ENCODE results near the gene POLN. TPM values are rescaled to one million over a fixed set of nuclear protein-coding genes. Genes with fewer than 3 reads are reported as not detected.

The POLN gene
- total and polyA plus RNA-seq, 2 of the 4 experiments (the other 2 are of a cell fraction), result 0.63 to 0.72 TPM

GRCh38 chr4:2255501-2256155, 13.7 kb upstream of the POLN start:
- Histone ChIP-seq H3K79me1 (ENCODE audit: low read depth in 1 of 2, low read length in 2 of 2) (peaks cover 29 to 66% of the 10 kb centered on the region in 2 experiments), H3K4me2 (ENCODE audit: low read depth, low read length) (no peak overlapping the region), H4K5ac (ENCODE audit: low read depth, low read length) (no peak overlapping the region), H4K20me1 (ENCODE audit: insufficient read depth, low read length) (peaks cover 80% of the 10 kb centered on the region), H3K14ac (replicated peaks; ENCODE audit: low read depth, low read length) (no peak overlapping the region), H3K36me3 (ENCODE audit: control insufficient read depth, insufficient read depth, low read length) (peaks cover 68% of the 10 kb centered on the region), H2AFZ (replicated peaks; ENCODE audit: low read length, poor library complexity) (no peak overlapping the region), H2BK5ac (ENCODE audit: low read depth, low read length, poor library complexity, severe bottlenecking) (no peak overlapping the region), H2BK120ac (ENCODE audit: low read depth, low read length) (no peak overlapping the region), H3K9ac (ENCODE audit: low read depth, low read length) (no peak overlapping the region), H3K4me3 (ENCODE audit: insufficient read depth, low read depth, low read length) (no peak overlapping the region), H3K27ac (ENCODE audit: insufficient read depth, low read length) (no peak overlapping the region), H3K4ac (ENCODE audit: low read depth, low read length) (no peak overlapping the region), H3K9me3 (ENCODE audit: control insufficient read depth, insufficient read depth, low read length) (no peaks in the 10 kb centered on the region), H3K4me1 (ENCODE audit: control insufficient read depth, insufficient read depth, low read length) (peaks cover 6% of the 10 kb centered on the region; the same call in 1 of the 2 replicates), H2BK20ac (ENCODE audit: low read depth, low read length) (no peak overlapping the region), H3K9me1 (ENCODE audit: insufficient read depth, low read length) (peaks cover 4% of the 10 kb centered on the region; the same call in 1 of the 2 replicates), H3K23ac (ENCODE audit: low read depth, low read length) (no peak overlapping the region), H4K91ac (ENCODE audit: insufficient read depth, low read depth, low read length) (no peak overlapping the region), H2AK9ac (replicated peaks; ENCODE audit: low read depth, low read length, poor library complexity) (no peak overlapping the region), H3K56ac (ENCODE audit: extremely low read depth, insufficient read depth, low read length) (no peak overlapping the region), H3K27me3 (ENCODE audit: control insufficient read depth, insufficient read depth, low read length) (no peaks in the 10 kb centered on the region), H3K18ac (ENCODE audit: low read depth, low read length) (no peak overlapping the region), H4K8ac (ENCODE audit: low read depth in 2 of 2, low read length in 2 of 2) (no peak overlapping the region), H2AK5ac (ENCODE audit: low read depth, low read length) (no peak overlapping the region), H2BK15ac (ENCODE audit: low read depth, low read length) (no peak overlapping the region)
- intact Hi-C loops (cut with micrococcal nuclease) (no loop called here), dilution Hi-C loops (cut with HindIII; ENCODE audit: low sequenced_read_pairs, unreplicated experiment) (no loop called here), in situ Hi-C loops (cut with MboI; ENCODE audit: low sequenced_read_pairs) (no loop called here)
- BruUV-seq (replicated peaks), result no TSS peak
- WGBS, 2 experiments (ENCODE audit: extremely low coverage in 2 of 2, insufficient read length in 1 of 2), result 47% methylated on average over 3 of the region's 18 CpGs; no CpG with 5 or more reads in 1 of the 2 experiments
- TF ChIP-seq RFX5 (IDR thresholded peaks at IDR 0.05; ENCODE audit: low read depth, low read length), result no peak
- TF ChIP-seq BHLHE40 (IDR thresholded peaks at IDR 0.05; ENCODE audit: low read depth, low read length), result no peak
- no peak for TF ChIP-seq ELK1 (IDR thresholded peaks at IDR 0.05; ENCODE audit: borderline replicate concordance, low read depth, low read length)
- TF ChIP-seq CEBPB (IDR thresholded peaks at IDR 0.05; ENCODE audit: low read depth, low read length), result no peak
- TF ChIP-seq POLR2A (IDR thresholded peaks at IDR 0.05; ENCODE audit: low read depth, low read length), result no peak
- no peak for TF ChIP-seq USF2 (IDR thresholded peaks at IDR 0.05; ENCODE audit: low read depth, low read length)
- TF ChIP-seq NFE2L2 (IDR thresholded peaks at IDR 0.05; ENCODE audit: low read depth, low read length), result no peak
- no peak for TF ChIP-seq MAFK (IDR thresholded peaks at IDR 0.05; ENCODE audit: low read depth, low read length)
- TF ChIP-seq SMC3 (IDR thresholded peaks at IDR 0.05; ENCODE audit: low read depth, low read length), result no peak
- no peak for TF ChIP-seq FOS (IDR thresholded peaks at IDR 0.05; ENCODE audit: low read depth, low read length)
- TF ChIP-seq RAD21 (IDR thresholded peaks at IDR 0.05; ENCODE audit: low read length), result no peak
- no peak for TF ChIP-seq CTCF (conservative IDR thresholded peaks at IDR 0.05; ENCODE audit: low read depth, low read length)
- TF ChIP-seq MAZ (IDR thresholded peaks at IDR 0.05; ENCODE audit: borderline replicate concordance, low read depth, low read length), result no peak
- no peak for TF ChIP-seq CHD1 (IDR thresholded peaks at IDR 0.05; ENCODE audit: low read depth, low read length)
- no peak for TF ChIP-seq RCOR1 (IDR thresholded peaks at IDR 0.05; ENCODE audit: insufficient replicate concordance, low read length)
- no peak for TF ChIP-seq MXI1 (IDR thresholded peaks at IDR 0.05; ENCODE audit: borderline replicate concordance, low read depth, low read length)
- ChIA-PET POLR2A (ENCODE audit: unreplicated experiment) (no interaction called here), CTCF (no interaction called here)
- DNase-seq, result no peak
- ATAC-seq (ENCODE audit: low read depth), result no peak

Measured in IMR-90 (cell line).